ENCODE data around the gene HMGN3.

Gene HMGN3

DNA sequence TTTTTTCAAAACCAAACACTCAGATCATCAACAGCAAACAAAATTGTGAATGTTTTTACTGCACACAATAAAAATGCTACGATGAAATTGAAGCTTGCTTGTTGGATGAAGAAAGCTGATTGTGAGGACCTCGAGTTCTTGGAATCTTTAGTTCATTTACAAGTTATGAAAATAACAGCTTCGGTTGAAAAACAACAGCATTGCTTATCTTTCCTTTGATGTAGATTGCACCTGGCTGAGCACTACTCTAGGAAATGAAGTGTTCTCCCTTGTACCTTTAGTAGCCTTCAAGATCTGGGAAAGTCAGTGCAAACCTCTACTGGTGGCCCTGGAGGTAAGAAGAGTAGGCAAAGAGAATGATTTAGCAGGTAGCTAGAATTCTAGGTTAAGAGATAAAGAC is 2.2 kb upstream of the HMGN3 start:
- TF ChIP-seq, protein P1, sequence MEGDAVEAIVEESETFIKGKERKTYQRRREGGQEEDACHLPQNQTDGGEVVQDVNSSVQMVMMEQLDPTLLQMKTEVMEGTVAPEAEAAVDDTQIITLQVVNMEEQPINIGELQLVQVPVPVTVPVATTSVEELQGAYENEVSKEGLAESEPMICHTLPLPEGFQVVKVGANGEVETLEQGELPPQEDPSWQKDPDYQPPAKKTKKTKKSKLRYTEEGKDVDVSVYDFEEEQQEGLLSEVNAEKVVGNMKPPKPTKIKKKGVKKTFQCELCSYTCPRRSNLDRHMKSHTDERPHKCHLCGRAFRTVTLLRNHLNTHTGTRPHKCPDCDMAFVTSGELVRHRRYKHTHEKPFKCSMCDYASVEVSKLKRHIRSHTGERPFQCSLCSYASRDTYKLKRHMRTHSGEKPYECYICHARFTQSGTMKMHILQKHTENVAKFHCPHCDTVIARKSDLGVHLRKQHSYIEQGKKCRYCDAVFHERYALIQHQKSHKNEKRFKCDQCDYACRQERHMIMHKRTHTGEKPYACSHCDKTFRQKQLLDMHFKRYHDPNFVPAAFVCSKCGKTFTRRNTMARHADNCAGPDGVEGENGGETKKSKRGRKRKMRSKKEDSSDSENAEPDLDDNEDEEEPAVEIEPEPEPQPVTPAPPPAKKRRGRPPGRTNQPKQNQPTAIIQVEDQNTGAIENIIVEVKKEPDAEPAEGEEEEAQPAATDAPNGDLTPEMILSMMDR (IDR thresholded peaks at IDR 0.05; ENCODE audit: control insufficient read depth, insufficient read depth, low read depth, low read length, missing control alignments), result no peak
- DNase-seq (ENCODE audit: low read depth), result no peak
- H3K4me3 ChIP-seq (ENCODE audit: control insufficient read depth, low read depth, low read length), result no peak overlapping the region

DNA sequence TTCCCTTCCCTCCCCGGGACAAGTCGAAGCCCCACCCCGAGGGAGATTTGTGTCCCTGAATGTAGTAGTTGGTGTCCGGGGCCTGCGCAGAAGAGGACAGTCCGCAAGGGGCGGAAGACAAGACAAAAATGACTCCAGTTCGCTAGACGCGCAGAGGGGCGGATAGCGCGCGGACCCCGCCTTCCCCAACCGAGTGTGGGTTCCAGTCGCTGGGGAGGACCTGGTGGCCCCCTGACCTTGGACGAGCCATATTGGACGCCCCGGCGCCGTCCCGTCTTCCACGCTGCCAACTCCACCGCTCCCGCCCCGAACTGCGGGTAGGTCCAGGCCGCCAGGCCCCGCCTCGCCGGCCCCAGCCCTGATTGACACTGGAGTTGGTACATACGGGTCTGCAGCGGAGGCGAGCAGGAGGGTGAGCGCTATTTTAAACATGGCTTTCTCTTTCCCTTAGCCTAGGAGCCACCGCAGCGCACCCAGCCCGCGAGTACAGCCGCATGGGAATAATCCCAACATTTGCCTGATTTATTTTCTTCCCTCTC is 802 bp downstream of the HMGN3 start:
- DNase-seq (ENCODE audit: low read depth), result peak; percentile 38
- TF ChIP-seq, protein P1 (IDR thresholded peaks at IDR 0.05; ENCODE audit: control insufficient read depth, insufficient read depth, low read depth, low read length, missing control alignments), result peak; percentile 34
- H3K4me3 ChIP-seq (ENCODE audit: control insufficient read depth, low read depth, low read length), result peak overlapping the region; percentile 76

DNA sequence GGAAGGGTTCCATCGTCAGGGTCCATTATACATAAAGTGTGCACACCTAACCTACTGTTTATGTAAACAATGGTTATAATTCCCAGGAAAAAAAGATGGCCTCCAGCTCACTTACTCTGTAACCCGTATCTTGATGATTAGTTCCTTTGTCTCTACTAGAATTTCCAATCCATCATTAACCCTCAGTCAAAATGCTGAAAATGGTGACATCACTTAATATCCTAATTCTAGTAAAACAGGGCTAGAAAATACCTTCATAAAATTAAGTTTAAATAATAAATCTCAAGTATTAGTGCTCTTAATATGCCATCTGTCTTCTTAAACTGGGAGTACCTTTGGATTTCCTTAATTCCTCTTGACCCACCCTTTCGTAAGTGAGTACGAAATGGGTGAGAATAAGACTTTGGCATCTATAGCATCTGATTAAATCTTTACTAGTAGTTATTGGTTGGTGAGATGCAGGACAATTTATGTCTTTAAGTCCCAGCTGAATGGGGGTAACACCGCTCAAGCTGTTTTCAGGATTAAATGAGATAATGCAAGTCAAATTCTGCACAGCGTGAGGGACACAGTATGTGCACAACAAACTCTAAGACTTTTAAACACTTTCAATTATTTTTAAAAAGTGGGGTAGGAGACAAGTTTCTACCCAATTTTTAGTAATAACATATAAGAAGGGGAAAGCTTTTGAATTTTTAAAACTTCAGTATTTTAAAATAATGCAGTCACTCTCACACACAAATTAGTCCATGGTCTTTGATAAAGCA is 1.6 kb downstream of the HMGN3 start:
- no peak for DNase-seq (ENCODE audit: low read depth)
- TF ChIP-seq, protein P1 (IDR thresholded peaks at IDR 0.05; ENCODE audit: control insufficient read depth, insufficient read depth, low read depth, low read length, missing control alignments), result no peak
- H3K4me3 ChIP-seq (ENCODE audit: control insufficient read depth, low read depth, low read length), result peak overlapping the region; percentile 76

DNA sequence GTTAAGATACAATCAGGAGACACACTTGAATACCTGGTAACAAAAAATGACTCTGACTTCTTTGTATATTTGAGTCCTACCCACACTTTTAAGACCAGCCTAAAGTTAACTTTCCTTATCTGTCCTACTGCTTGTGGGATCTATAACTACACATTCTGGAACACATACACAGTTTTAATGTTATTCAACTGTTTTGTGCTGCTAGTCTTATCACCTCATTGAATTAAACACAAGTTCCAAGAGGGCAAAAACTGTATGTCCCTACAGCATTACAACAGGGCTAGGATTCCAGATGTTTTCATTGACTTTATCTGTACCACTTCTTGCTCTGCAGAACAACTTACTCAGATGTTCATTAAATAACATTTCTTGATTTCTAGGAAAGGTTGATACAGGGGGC is 2.8 kb downstream of the HMGN3 start:
- no peak overlapping the region for H3K4me3 ChIP-seq (ENCODE audit: control insufficient read depth, low read depth, low read length)
- TF ChIP-seq, protein P1 (IDR thresholded peaks at IDR 0.05; ENCODE audit: control insufficient read depth, insufficient read depth, low read depth, low read length, missing control alignments), result no peak
- DNase-seq (ENCODE audit: low read depth), result no peak

DNA sequence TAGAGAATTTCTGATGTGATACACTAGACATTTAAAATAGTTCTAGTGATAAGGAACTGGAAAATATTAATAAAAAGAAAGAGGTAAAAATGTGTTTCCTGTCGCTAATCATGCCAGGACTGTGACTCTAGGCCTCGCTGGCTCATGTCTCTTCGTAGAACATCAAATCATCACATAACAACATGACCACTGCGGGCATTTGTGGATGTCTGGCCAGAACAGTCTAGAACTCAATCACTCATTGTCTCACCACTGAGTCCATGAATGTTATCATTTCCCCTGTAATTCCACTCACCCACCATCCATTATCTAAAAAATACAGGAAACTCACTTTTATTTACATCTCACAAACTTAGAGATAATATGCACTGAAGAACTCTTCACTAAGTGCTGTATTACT is 3.4 kb downstream of the HMGN3 start:
- H3K4me3 ChIP-seq (ENCODE audit: control insufficient read depth, low read depth, low read length), result no peak overlapping the region
- DNase-seq (ENCODE audit: low read depth), result no peak
- TF ChIP-seq, protein P1 (IDR thresholded peaks at IDR 0.05; ENCODE audit: control insufficient read depth, insufficient read depth, low read depth, low read length, missing control alignments), result no peak

DNA sequence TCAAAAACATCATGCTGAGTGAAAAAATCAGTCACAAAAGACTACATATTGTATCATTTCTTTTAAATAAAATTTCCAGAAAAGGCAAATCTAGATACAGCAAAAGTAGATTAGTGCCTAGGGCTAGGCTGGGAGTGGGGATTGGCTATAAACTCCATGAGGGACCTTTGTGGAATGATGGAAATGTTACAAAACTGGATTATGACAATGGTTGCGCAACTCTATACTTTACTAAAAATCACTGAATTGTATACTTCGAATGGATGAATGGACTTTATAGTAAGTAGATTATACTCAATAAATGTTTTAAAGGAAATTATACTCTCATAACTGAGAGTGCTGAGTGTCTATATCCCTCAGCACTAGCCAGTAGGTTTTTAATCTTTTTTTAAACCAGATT is 4.3 kb downstream of the HMGN3 start:
- no peak overlapping the region for H3K4me3 ChIP-seq (ENCODE audit: control insufficient read depth, low read depth, low read length)
- TF ChIP-seq, protein P1 (IDR thresholded peaks at IDR 0.05; ENCODE audit: control insufficient read depth, insufficient read depth, low read depth, low read length, missing control alignments), result no peak
- DNase-seq (ENCODE audit: low read depth), result no peak

Data from AG09309 (cell line).